Measurements from ENCODE around the gene ZNF358. TPM values are rescaled to one million over a fixed set of nuclear protein-coding genes. Genes with fewer than 3 reads are reported as not detected.

Gene ZNF358
- total and polyA plus RNA-seq, 2 donors (not counting 3 experiments of a cell fraction or from before 2014, with no cell fraction given) = 51.2 to 83.2 TPM

DNA sequence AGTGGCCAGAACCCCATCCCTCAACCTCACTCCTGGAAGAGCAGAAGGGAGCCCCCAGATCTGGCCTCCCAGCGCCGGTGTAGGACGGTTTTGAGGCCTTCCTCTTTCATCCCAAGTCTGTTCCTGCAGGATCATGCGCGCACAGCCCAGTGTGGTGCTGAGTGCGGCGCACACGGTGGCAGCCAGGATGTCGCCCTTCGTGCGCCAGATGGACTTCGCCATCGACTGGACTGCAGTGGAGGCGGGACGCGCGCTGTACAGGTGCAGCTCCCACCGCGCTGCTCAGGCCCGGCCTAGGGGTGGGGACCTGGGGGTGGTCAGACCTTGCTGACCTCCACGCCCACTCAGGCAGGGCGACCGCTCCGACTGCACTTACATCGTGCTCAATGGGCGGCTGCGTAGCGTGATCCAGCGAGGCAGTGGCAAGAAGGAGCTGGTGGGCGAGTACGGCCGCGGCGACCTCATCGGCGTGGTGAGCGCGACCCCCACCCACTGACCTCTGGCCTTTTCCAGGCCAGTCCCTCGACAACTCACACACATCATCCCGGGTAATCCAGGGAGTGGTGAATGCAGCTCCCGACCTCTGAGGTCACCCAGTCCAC, 34.4 kb downstream of the ZNF358 start:
- no peak for FAIRE-seq
- no peaks in the 10 kb centered on the region for H3K27me3 ChIP-seq (ENCODE audit: control insufficient read depth in 2 of 2, insufficient read depth in 2 of 2, low read length in 2 of 2)
- no peaks in the 10 kb centered on the region for H3K79me2 ChIP-seq (ENCODE audit: control insufficient read depth, insufficient read depth, low read length)
- H2AFZ ChIP-seq (ENCODE audit: low read depth, low read length) = no peak overlapping the region
- no peaks in the 10 kb centered on the region for H3K9me1 ChIP-seq (replicated peaks; ENCODE audit: control insufficient read depth, extremely low read depth, insufficient read depth, low read length)
- H4K20me1 ChIP-seq (replicated peaks; ENCODE audit: control insufficient read depth, extremely low read depth, insufficient read depth, low read length) = no peaks in the 10 kb centered on the region
- H3K27ac ChIP-seq (ENCODE audit: insufficient read depth, low read depth, low read length) = no peak overlapping the region
- DNase-seq (ENCODE audit: low read depth, low spot score) = no peak
- BruUV-seq (replicated peaks) = no TSS peak
- H3K4me1 ChIP-seq (ENCODE audit: control insufficient read depth, extremely low read depth, insufficient read depth, low read length) = no peaks in the 10 kb centered on the region
- no peak overlapping the region for H3K4me2 ChIP-seq (ENCODE audit: insufficient read depth, low read length)
- dilution Hi-C loops (cut with MboI; ENCODE audit: extremely low pct_ligation_motif_present, low sequenced_read_pairs) (no loop called here), intact Hi-C loops (cut with micrococcal nuclease) (no loop called here)
- CTCF ChIA-PET = no interaction called here
- H3K9ac ChIP-seq (replicated peaks; ENCODE audit: extremely low read depth, insufficient read depth, low read length) = no peak overlapping the region
- POLR2A ChIA-PET = no interaction called here
- peaks cover 0 to 22% of the 10 kb centered on the region in 2 experiments for H3K36me3 ChIP-seq (ENCODE audit: control insufficient read depth in 2 of 2, extremely low read depth in 1 of 2, insufficient read depth in 2 of 2, low read length in 2 of 2)
- no peaks in the 10 kb centered on the region for H3K9me3 ChIP-seq (replicated peaks; ENCODE audit: control insufficient read depth, insufficient read depth, low read length)
- H3K4me3 ChIP-seq (replicated peaks in 1 of 3; ENCODE audit: insufficient read depth in 1 of 3, low read depth in 1 of 3, low read length in 3 of 3) = no peak overlapping the region
- no peak for TF ChIP-seq MYC (IDR thresholded peaks at IDR 0.05; ENCODE audit: low read depth, low read length)
- TF ChIP-seq MAX (IDR thresholded peaks at IDR 0.05; ENCODE audit: insufficient read depth, insufficient read length) = no peak
- no peak for TF ChIP-seq EZH2 (IDR thresholded peaks at IDR 0.05; ENCODE audit: borderline replicate concordance, low read depth, low read length, severe bottlenecking)
- no peak for TF ChIP-seq POLR2AphosphoS5 (IDR thresholded peaks at IDR 0.05; ENCODE audit: insufficient read depth, low read depth, low read length)
- TF ChIP-seq POLR2A (IDR thresholded peaks at IDR 0.05; ENCODE audit: low read depth, low read length) = no peak
- no peak for TF ChIP-seq JUN (IDR thresholded peaks at IDR 0.05; ENCODE audit: borderline replicate concordance, insufficient read depth, insufficient read length, low read depth)

DNA sequence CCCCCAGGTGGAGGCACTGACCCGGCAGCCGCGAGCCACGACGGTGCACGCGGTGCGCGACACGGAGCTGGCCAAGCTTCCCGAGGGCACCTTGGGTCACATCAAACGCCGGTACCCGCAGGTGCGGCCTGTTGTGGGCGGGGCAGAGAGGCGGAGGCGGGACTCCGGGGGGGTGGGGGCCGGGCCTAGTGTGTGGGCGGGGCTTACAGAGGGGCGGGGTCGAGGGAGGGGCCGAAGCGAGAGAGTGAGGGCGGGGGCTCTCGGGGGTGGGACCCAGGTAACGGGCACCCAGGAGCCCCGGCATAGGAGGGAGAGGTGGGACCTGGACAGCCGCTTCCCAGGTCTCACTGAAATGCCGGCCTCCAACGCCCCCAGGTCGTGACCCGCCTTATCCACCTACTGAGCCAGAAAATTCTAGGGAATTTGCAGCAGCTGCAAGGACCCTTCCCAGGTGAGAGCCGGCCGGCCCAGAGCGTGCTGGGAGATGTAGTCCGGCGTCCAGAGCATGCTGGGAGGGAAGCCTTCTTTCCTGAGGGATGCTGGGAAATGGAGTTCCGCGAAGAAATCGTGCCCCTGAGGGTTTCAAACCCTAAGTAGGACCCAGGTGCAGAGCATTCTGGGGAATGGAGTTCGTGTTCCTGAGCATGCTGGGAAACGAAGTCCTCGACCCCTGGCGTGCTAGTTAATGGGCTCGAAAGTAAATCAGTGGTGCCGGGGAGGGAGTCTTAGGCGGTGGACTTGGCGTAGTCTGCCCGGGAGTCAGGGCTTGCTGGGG, 35.3 kb downstream of the ZNF358 start:
- Histone ChIP-seq H4K20me1 (replicated peaks; ENCODE audit: control insufficient read depth, extremely low read depth, insufficient read depth, low read length) (no peaks in the 10 kb centered on the region), H3K9me1 (replicated peaks; ENCODE audit: control insufficient read depth, extremely low read depth, insufficient read depth, low read length) (no peaks in the 10 kb centered on the region), H3K79me2 (ENCODE audit: control insufficient read depth, insufficient read depth, low read length) (no peaks in the 10 kb centered on the region), H3K4me1 (ENCODE audit: control insufficient read depth, extremely low read depth, insufficient read depth, low read length) (no peaks in the 10 kb centered on the region), H3K4me3 (replicated peaks in 1 of 3; ENCODE audit: insufficient read depth in 1 of 3, low read depth in 1 of 3, low read length in 3 of 3) (no peak overlapping the region), H3K9ac (replicated peaks; ENCODE audit: extremely low read depth, insufficient read depth, low read length) (no peak overlapping the region), H3K4me2 (ENCODE audit: insufficient read depth, low read length) (no peak overlapping the region), H3K27ac (ENCODE audit: insufficient read depth, low read depth, low read length) (no peak overlapping the region), H3K27me3 (ENCODE audit: control insufficient read depth in 2 of 2, insufficient read depth in 2 of 2, low read length in 2 of 2) (no peaks in the 10 kb centered on the region), H3K9me3 (replicated peaks; ENCODE audit: control insufficient read depth, insufficient read depth, low read length) (no peaks in the 10 kb centered on the region), H2AFZ (ENCODE audit: low read depth, low read length) (no peak overlapping the region), H3K36me3 (ENCODE audit: control insufficient read depth in 2 of 2, extremely low read depth in 1 of 2, insufficient read depth in 2 of 2, low read length in 2 of 2) (peaks cover 0 to 25% of the 10 kb centered on the region in 2 experiments)
- intact Hi-C loops (cut with micrococcal nuclease) (no loop called here), dilution Hi-C loops (cut with MboI; ENCODE audit: extremely low pct_ligation_motif_present, low sequenced_read_pairs) (no loop called here)
- FAIRE-seq (no peak), DNase-seq (ENCODE audit: low read depth, low spot score) (peak; percentile 35)
- CTCF ChIA-PET = no interaction called here
- POLR2A ChIA-PET = no interaction called here
- TF ChIP-seq, protein P1, sequence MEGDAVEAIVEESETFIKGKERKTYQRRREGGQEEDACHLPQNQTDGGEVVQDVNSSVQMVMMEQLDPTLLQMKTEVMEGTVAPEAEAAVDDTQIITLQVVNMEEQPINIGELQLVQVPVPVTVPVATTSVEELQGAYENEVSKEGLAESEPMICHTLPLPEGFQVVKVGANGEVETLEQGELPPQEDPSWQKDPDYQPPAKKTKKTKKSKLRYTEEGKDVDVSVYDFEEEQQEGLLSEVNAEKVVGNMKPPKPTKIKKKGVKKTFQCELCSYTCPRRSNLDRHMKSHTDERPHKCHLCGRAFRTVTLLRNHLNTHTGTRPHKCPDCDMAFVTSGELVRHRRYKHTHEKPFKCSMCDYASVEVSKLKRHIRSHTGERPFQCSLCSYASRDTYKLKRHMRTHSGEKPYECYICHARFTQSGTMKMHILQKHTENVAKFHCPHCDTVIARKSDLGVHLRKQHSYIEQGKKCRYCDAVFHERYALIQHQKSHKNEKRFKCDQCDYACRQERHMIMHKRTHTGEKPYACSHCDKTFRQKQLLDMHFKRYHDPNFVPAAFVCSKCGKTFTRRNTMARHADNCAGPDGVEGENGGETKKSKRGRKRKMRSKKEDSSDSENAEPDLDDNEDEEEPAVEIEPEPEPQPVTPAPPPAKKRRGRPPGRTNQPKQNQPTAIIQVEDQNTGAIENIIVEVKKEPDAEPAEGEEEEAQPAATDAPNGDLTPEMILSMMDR (IDR thresholded peaks at IDR 0.05; ENCODE audit: extremely low read depth in 1 of 2, insufficient read depth in 1 of 2, low read depth in 1 of 2, low read length in 2 of 2) = no peak
- TF ChIP-seq JUN (IDR thresholded peaks at IDR 0.05; ENCODE audit: borderline replicate concordance, insufficient read depth, insufficient read length, low read depth) = no peak
- no peak for TF ChIP-seq MAX (IDR thresholded peaks at IDR 0.05; ENCODE audit: insufficient read depth, insufficient read length)
- TF ChIP-seq FOS (IDR thresholded peaks at IDR 0.05; ENCODE audit: borderline replicate concordance, insufficient read depth, low read length) = no peak
- BruUV-seq (replicated peaks) = no TSS peak
